ENCODE data around the gene RUNX2. TPM values are rescaled to one million over a fixed set of nuclear protein-coding genes. Genes with fewer than 3 reads are reported as not detected.

RUNX2 gene
- total and polyA plus RNA-seq, 10 of the 15 experiments (the other 5 are each of a cell fraction or from before 2014, with no cell fraction given): 0.01 to 0.77 (median 0.15) TPM; not detected in 3

DNA sequence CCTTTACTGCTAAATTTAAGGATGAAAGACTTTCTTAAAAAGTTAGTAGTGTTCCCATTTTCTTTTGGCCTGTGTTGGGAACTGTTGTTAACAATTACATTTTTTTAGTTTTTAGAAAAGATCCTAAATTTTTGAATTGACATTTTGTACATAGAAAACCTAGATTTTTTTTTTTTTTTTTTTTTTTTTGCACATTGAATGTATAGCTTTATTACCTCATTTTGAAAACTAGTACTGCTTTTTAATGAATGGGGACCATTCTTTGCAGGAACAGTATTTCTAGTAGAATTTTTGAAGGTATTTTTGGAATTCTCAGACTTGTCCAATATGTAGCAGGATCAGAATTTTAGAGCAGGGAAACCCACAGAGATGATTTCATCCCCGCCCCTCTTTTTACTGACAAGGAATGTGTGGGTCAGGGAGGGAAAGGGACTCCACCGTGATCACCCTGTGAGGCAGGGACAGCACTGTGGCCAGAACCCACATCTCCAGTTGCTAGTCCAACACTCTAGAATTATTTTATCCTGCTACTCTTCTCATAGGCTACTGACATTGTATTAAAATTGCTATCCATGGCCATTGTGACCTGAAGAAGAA is 204.0 kb downstream of the RUNX2 start (continued):
- TF ChIP-seq, protein P1, sequence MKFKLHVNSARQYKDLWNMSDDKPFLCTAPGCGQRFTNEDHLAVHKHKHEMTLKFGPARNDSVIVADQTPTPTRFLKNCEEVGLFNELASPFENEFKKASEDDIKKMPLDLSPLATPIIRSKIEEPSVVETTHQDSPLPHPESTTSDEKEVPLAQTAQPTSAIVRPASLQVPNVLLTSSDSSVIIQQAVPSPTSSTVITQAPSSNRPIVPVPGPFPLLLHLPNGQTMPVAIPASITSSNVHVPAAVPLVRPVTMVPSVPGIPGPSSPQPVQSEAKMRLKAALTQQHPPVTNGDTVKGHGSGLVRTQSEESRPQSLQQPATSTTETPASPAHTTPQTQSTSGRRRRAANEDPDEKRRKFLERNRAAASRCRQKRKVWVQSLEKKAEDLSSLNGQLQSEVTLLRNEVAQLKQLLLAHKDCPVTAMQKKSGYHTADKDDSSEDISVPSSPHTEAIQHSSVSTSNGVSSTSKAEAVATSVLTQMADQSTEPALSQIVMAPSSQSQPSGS (IDR thresholded peaks at IDR 0.05; ENCODE audit: low read length): no peak
- TF ChIP-seq MTA3 (IDR thresholded peaks at IDR 0.05; ENCODE audit: borderline replicate concordance, low read length): no peak
- no peak for TF ChIP-seq ATF7 (IDR thresholded peaks at IDR 0.05; ENCODE audit: low read depth)
- no peak for TF ChIP-seq ZNF217 (IDR thresholded peaks at IDR 0.05)
- TF ChIP-seq, protein P2, sequence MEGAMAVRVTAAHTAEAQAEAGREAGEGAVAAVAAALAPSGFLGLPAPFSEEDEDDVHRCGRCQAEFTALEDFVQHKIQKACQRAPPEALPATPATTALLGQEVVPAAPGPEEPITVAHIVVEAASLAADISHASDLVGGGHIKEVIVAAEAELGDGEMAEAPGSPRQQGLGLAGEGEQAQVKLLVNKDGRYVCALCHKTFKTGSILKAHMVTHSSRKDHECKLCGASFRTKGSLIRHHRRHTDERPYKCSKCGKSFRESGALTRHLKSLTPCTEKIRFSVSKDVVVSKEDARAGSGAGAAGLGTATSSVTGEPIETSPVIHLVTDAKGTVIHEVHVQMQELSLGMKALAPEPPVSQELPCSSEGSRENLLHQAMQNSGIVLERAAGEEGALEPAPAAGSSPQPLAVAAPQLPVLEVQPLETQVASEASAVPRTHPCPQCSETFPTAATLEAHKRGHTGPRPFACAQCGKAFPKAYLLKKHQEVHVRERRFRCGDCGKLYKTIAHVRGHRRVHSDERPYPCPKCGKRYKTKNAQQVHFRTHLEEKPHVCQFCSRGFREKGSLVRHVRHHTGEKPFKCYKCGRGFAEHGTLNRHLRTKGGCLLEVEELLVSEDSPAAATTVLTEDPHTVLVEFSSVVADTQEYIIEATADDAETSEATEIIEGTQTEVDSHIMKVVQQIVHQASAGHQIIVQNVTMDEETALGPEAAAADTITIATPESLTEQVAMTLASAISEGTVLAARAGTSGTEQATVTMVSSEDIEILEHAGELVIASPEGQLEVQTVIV (IDR thresholded peaks at IDR 0.05; ENCODE audit: borderline replicate concordance, partially characterized antibody): no peak
- no peak for TF ChIP-seq TBL1XR1 (IDR thresholded peaks at IDR 0.05; ENCODE audit: low read depth, low read length)

DNA sequence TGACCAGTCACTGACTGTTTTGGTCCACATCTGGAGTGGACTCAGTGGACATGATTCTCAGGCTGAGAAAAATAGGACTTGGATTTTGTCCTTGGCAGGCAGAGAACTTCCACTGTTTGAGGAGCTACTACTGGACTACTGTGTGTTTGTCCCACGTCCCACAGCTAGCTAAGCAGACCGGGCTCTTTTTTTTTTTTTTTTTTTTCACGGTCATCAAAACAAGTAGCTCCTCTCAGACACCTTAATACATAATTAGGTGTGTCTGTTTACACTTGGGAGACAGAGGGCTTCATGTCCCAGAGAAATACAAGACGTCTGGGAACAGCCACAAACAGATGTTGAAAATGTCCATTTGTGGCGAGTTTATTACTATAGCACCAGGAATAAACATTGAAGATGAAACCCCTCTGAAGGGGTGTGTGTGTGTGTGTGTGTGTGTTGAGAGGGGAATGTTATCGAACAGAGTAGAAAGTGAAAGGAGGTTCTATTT is 204.6 kb downstream of the RUNX2 start:
- DNase-seq (ENCODE audit: low read depth, low spot score) (no peak), FAIRE-seq (no peak), ATAC-seq (no peak)
- in situ Hi-C loops (cut with MboI): no loop called here
- ChIA-PET RAD21 (ENCODE audit: unreplicated experiment) (no interaction called here), POLR2A (interaction anchor here (0.6 kb wide), 1 partner anchor 16 kb away, joined by 3 read pairs; no protein-coding TSS in a partner anchor), CTCF (no interaction called here), SMC1A (ENCODE audit: uncharacterized antibody, unreplicated experiment) (interaction anchor here (0.6 to 2.2 kb wide), 2 partner anchors 10 to 44 kb away, joined by 3 to 4 read pairs; no protein-coding TSS in a partner anchor)
- Histone ChIP-seq H3K9ac (ENCODE audit: control insufficient read depth, insufficient read depth, low read length) (no peak overlapping the region), H3K9me3 (replicated peaks; ENCODE audit: control insufficient read depth, insufficient read depth, low read length) (no peaks in the 10 kb centered on the region), H3K36me3 (ENCODE audit: control insufficient read depth in 2 of 2, insufficient read depth in 2 of 2, low read length in 1 of 2) (no peaks in the 10 kb centered on the region), H3K4me2 (ENCODE audit: control insufficient read depth, insufficient read depth) (no peak overlapping the region), H3K79me2 (ENCODE audit: control insufficient read depth, insufficient read depth, low read length) (no peaks in the 10 kb centered on the region), H3K27me3 (replicated peaks in 1 of 2; ENCODE audit: control insufficient read depth in 2 of 2, insufficient read depth in 2 of 2, low read length in 1 of 2) (peaks cover 0 to 2% of the 10 kb centered on the region in 2 experiments; a peak in 1 of 4 replicates), H4K20me1 (ENCODE audit: control insufficient read depth, insufficient read depth) (no peaks in the 10 kb centered on the region), H2AFZ (ENCODE audit: control insufficient read depth, low read depth, low read length) (no peak overlapping the region), H3K27ac (ENCODE audit: control insufficient read depth, insufficient read depth) (no peak overlapping the region), H3K4me3 (no peak overlapping the region), H3K4me1 (ENCODE audit: control insufficient read depth, insufficient read depth, low read length) (no peaks in the 10 kb centered on the region)
- BruUV-seq (replicated peaks): no TSS peak
- intact Hi-C loops (cut with micrococcal nuclease; ENCODE audit: unreplicated experiment): no loop called here
- 24% methylated on average over 5 of the region's 6 CpGs for WGBS (ENCODE audit: insufficient coverage, insufficient replicate concordance, low lambda C conversion rate, missing lambda C conversion rate)
- no peak for TF ChIP-seq KLF5 (IDR thresholded peaks at IDR 0.05; ENCODE audit: partially characterized antibody)
- TF ChIP-seq CHD2 (IDR thresholded peaks at IDR 0.05; ENCODE audit: borderline replicate concordance, low read depth, low read length): no peak
- no peak for TF ChIP-seq TCF12 (IDR thresholded peaks at IDR 0.05; ENCODE audit: low read depth, low read length)
- no peak for TF ChIP-seq RB1 (IDR thresholded peaks at IDR 0.05; ENCODE audit: borderline replicate concordance)
- no peak for TF ChIP-seq SIN3A (IDR thresholded peaks at IDR 0.05; ENCODE audit: low read depth, low read length)
- TF ChIP-seq RBBP5 (conservative IDR thresholded peaks at IDR 0.05): no peak
- no peak for TF ChIP-seq ZBED1 (IDR thresholded peaks at IDR 0.05; ENCODE audit: borderline replicate concordance)
- TF ChIP-seq POLR2AphosphoS5 (IDR thresholded peaks at IDR 0.05; ENCODE audit: low read length): no peak
- no peak for TF ChIP-seq HDAC6 (IDR thresholded peaks at IDR 0.05; ENCODE audit: unreplicated experiment)
- TF ChIP-seq NFXL1 (IDR thresholded peaks at IDR 0.05; ENCODE audit: borderline replicate concordance): no peak
- TF ChIP-seq, protein P3, sequence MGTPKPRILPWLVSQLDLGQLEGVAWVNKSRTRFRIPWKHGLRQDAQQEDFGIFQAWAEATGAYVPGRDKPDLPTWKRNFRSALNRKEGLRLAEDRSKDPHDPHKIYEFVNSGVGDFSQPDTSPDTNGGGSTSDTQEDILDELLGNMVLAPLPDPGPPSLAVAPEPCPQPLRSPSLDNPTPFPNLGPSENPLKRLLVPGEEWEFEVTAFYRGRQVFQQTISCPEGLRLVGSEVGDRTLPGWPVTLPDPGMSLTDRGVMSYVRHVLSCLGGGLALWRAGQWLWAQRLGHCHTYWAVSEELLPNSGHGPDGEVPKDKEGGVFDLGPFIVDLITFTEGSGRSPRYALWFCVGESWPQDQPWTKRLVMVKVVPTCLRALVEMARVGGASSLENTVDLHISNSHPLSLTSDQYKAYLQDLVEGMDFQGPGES (IDR thresholded peaks at IDR 0.05): no peak
- TF ChIP-seq FOXK2 (IDR thresholded peaks at IDR 0.05): no peak
- TF ChIP-seq, protein P4, sequence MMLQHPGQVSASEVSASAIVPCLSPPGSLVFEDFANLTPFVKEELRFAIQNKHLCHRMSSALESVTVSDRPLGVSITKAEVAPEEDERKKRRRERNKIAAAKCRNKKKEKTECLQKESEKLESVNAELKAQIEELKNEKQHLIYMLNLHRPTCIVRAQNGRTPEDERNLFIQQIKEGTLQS (IDR thresholded peaks at IDR 0.05; ENCODE audit: borderline replicate concordance, extremely low read depth, low read depth, low read length): no peak
